Superior temporal gyrus (tissue), 1 donor: ENCODE data around the gene FIZ1.

ENCODE experiments used
- DNase-seq: peaks from one replicate; pipeline ENCODE4 v3.0.0-alpha.2; 2016; ENCODE audit errors: extremely low spot score

Gene FIZ1

GRCh38 chr19:55613930-55614710 lies 14.8 kb upstream of the FIZ1 start:
- no peak for DNase-seq

- DNase-seq, result no peak
Measured at GRCh38 chr19:55613396-55613795, 14.1 kb upstream of the FIZ1 start.

- DNase-seq, result no peak
Measured at GRCh38 chr19:55611983-55612645, 12.8 kb upstream of the FIZ1 start.

- DNase-seq, result no peak
Measured at GRCh38 chr19:55611300-55611982, 12.1 kb upstream of the FIZ1 start.

- no peak for DNase-seq
Measured at GRCh38 chr19:55609326-55609725, 10.0 kb upstream of the FIZ1 start.

- no peak for DNase-seq
Measured at GRCh38 chr19:55606817-55607216, 7.5 kb upstream of the FIZ1 start.

GRCh38 chr19:55606471-55606787 lies 7.1 kb upstream of the FIZ1 start:
- DNase-seq, result no peak

GRCh38 chr19:55605637-55606470 lies 6.5 kb upstream of the FIZ1 start, which contains the start of gene ZNF865:
TSS of gene ZNF865 (plus strand) at chr19:55605647. CDS start at chr19:55613619, 7,972 bp downstream.
- DNase-seq, result peak; percentile 63

- DNase-seq, result peak; percentile 93
Measured at GRCh38 chr19:55605207-55605636, 5.9 kb upstream of the FIZ1 start.

- no peak for DNase-seq
Measured at GRCh38 chr19:55603581-55604292, 4.4 kb upstream of the FIZ1 start.

- no peak for DNase-seq
Measured at GRCh38 chr19:55603115-55603514, 3.8 kb upstream of the FIZ1 start.

GRCh38 chr19:55602104-55603001 lies 3.0 kb upstream of the FIZ1 start:
- DNase-seq, result no peak

GRCh38 chr19:55601084-55601483 lies 1.8 kb upstream of the FIZ1 start:
- DNase-seq, result no peak

GRCh38 chr19:55600662-55601028 lies 1.3 kb upstream of the FIZ1 start:
- DNase-seq, result no peak

GRCh38 chr19:55599842-55600661 lies 735 bp upstream of the FIZ1 start, which contains the start of gene ZNF524:
TSS of gene ZNF524 (plus strand) at chr19:55600288. CDS start at chr19:55602113, 1,825 bp downstream.
- peak; percentile 52 for DNase-seq

- DNase-seq, result peak; percentile 86
Measured at GRCh38 chr19:55598719-55599467, 424 bp downstream of the FIZ1 start.

- no peak for DNase-seq
Measured at GRCh38 chr19:55598034-55598433, 1.3 kb downstream of the FIZ1 start.

GRCh38 chr19:55597501-55597921 lies 1.8 kb downstream of the FIZ1 start:
- DNase-seq, result no peak
